Thoracic aorta (tissue), 2 donors: Measurements from ENCODE around the gene HOXD8. TPM values are rescaled to one million over a fixed set of nuclear protein-coding genes. Genes with fewer than 3 reads are reported as not detected.

Experiments used
- ATAC-seq: fragments of 150-250 bp; one replicate; pipeline ENCODE4 v1.8.0; 2017; ENCODE audit warnings: low read depth; ENCODE audit not compliant: insufficient number of reproducible peaks, low FRiP score
- DNase-seq: peaks from one replicate; pipeline ENCODE4 v3.0.0-alpha.2; 2020; ENCODE audit warnings: low spot score
- H3K27ac ChIP-seq, 2 donors: fragments of 200-600 bp; sonication (generic); 1 replicate in 1 of 2; 2 replicates in 1 of 2; pipeline ENCODE4 v1.5.1; 2016; ENCODE audit warnings: mild to moderate bottlenecking in 2 of 2, moderate library complexity in 2 of 2
- H3K27me3 ChIP-seq: fragments of 200-600 bp; sonication (generic); replicated peaks from 2 replicates; pipeline ENCODE4 v1.6.0; 2016; ENCODE audit warnings: mild to moderate bottlenecking; ENCODE audit not compliant: insufficient read depth
- H3K36me3 ChIP-seq: fragments of 200-600 bp; sonication (generic); one replicate; pipeline ENCODE4 v1.5.1; 2016
- H3K4me1 ChIP-seq, 2 donors: fragments of 200-600 bp; sonication (generic); 1 replicate in 1 of 2; 2 replicates in 1 of 2; pipeline versions ENCODE4 v1.5.1 to v1.6.0; 2016; ENCODE audit warnings: low read depth in 2 of 2, mild to moderate bottlenecking in 1 of 2; ENCODE audit not compliant: control insufficient read depth in 1 of 2
- H3K4me3 ChIP-seq: fragments of 200-600 bp; sonication (generic); 2 replicates; pipeline ENCODE4 v1.5.1; 2016; ENCODE audit warnings: mild to moderate bottlenecking
- H3K9me3 ChIP-seq: fragments of 200-600 bp; sonication (generic); 2 replicates; pipeline ENCODE4 v1.5.1; 2016
- CTCF ChIP-seq: fragments of 200-600 bp; sonication (generic); IDR thresholded peaks from one replicate; pipeline ENCODE4 v1.5.1; 2019; ENCODE audit warnings: antibody characterized with exemption
- total RNA-seq, 2 donors: library from RNA; depleted of rRNA; stranded (reverse); fragments of >200 nt; gene quantifications; one replicate each; pipeline versions ENCODE4 v1.1.0 to v1.2.3, GENCODE V29; 2016

The HOXD8 gene
- total RNA-seq, 2 donors from 2014 or later, result 3.9 to 11.2 TPM

DNA sequence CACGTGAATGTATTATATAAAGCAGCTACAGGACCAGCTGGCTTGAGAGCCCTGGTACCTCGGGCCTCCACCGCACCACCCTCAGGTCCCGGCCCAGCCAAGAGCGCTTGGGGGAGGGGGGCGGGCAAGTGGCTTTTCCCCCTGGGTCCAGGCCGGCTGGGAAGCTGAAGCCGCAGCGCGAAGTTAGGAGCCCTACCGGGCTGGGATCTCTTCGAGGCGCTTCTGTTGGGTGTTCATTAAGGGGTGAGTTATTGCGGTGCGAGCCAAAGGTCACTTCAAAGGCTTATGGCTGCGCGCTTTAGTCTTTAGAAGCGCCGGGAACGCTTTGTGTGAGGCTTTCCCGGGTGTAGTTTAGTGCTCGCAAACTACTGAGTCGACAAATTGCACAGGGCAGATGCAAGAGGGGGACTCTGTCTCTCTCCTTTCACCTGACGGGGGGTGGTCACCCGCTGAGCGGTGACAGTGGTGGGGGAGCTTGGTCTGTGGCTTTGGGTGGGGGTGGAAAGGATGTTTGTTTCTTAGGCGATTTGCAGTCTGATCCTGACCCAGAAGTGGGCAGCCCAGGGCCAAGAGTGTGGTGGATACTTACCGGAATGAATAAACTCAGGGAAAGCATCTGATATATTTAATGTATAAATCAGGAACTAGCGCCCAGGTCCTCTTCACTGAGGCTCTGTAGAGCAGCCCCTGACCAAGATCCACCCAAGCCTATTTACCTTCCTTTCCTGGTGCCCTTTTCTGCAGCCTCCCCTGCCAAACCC lies 33.6 kb downstream of the HOXD8 start:
- Histone ChIP-seq H3K4me1 (peaks cover 3 to 30% of the 10 kb centered on the region in 2 donors), H3K9me3 (no peaks in the 10 kb centered on the region), H3K27ac (no peak overlapping the region), H3K36me3 (no peaks in the 10 kb centered on the region), H3K27me3 (no peaks in the 10 kb centered on the region), H3K4me3 (no peak overlapping the region)
- DNase-seq (no peak), ATAC-seq (no peak)
- TF ChIP-seq CTCF, result no peak

DNA sequence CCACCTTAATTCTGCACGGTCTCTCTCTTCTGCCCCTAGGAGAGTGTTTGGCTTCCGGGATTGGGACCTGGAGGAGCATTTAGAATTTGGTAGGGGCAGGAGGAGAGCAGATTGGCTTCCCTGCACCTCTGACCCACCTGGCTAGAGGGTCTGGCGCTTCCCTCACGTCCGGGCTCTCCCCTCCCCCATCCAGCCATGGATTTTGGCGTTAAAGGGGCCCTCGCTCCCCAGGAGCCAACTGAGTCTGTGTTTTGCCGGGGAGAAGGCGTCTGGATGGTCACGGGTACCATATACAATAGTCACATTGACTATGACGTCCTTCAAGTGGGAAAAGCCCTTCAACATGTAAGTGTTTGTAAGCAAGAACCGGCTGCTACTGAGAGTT lies 34.2 kb downstream of the HOXD8 start:
- H3K27me3 ChIP-seq, result no peaks in the 10 kb centered on the region
- H3K36me3 ChIP-seq, result no peaks in the 10 kb centered on the region
- no peak for ATAC-seq
- H3K4me1 ChIP-seq, result peaks cover 3 to 30% of the 10 kb centered on the region in 2 donors
- no peak for DNase-seq
- no peak for TF ChIP-seq CTCF
- no peak overlapping the region for H3K4me3 ChIP-seq
- no peaks in the 10 kb centered on the region for H3K9me3 ChIP-seq
- H3K27ac ChIP-seq, result no peak overlapping the region

DNA sequence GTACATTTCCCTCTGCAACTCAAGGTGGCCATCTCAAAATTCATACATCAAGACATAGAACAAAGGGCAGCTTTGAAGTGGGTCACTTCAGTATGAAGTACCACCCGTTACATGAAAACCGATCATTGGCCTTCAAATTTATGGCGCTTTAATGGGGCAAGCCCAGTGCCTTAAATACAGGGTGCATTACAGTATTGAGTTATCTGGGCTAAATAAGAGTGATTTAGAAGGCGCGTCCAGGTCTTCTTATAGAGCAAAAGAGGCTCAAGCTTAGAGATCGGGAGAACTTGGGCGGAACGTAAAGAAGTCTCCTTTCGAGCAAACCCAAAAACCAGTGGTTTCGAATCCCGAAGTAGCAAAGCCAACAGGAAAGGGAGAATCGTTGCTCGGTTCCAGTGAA lies 34.7 kb downstream of the HOXD8 start:
- DNase-seq, result no peak
- Histone ChIP-seq H3K36me3 (no peaks in the 10 kb centered on the region), H3K27me3 (no peaks in the 10 kb centered on the region), H3K4me3 (no peak overlapping the region), H3K9me3 (no peaks in the 10 kb centered on the region), H3K27ac (no peak overlapping the region), H3K4me1 (peaks cover 3 to 30% of the 10 kb centered on the region in 2 donors)
- ATAC-seq, result no peak
- TF ChIP-seq CTCF, result no peak

GRCh38 chr2:176164611-176165369 lies 35.3 kb downstream of the HOXD8 start:
- H3K27me3 ChIP-seq, result no peaks in the 10 kb centered on the region
- TF ChIP-seq CTCF, result no peak

GRCh38 chr2:176165370-176166050 lies 36.0 kb downstream of the HOXD8 start:
- Histone ChIP-seq H3K4me3 (no peak overlapping the region), H3K27ac (no peak overlapping the region), H3K27me3 (no peaks in the 10 kb centered on the region), H3K36me3 (no peaks in the 10 kb centered on the region), H3K4me1 (peaks cover 0 to 17% of the 10 kb centered on the region in 2 donors), H3K9me3 (no peaks in the 10 kb centered on the region)
- DNase-seq, result no peak
- ATAC-seq, result no peak
- TF ChIP-seq CTCF, result no peak

More at GRCh38 chr2:176164611-176165369, 35.3 kb downstream of the HOXD8 start:
- Histone ChIP-seq H3K4me3 (no peak overlapping the region), H3K36me3 (no peaks in the 10 kb centered on the region), H3K27ac (no peak overlapping the region), H3K4me1 (peaks cover 0 to 24% of the 10 kb centered on the region in 2 donors), H3K9me3 (no peaks in the 10 kb centered on the region)
- no peak for DNase-seq
- ATAC-seq, result no peak
